NCI-H524 treated with DMSO at 0.1 percent for 48 hours (cell line): Measurements from ENCODE around the gene CACNA1S.

Experiments
- DNase-seq: peaks from one replicate; lab custom pipeline; 2025; lab: John Stamatoyannopoulos, UW

CACNA1S gene

DNA sequence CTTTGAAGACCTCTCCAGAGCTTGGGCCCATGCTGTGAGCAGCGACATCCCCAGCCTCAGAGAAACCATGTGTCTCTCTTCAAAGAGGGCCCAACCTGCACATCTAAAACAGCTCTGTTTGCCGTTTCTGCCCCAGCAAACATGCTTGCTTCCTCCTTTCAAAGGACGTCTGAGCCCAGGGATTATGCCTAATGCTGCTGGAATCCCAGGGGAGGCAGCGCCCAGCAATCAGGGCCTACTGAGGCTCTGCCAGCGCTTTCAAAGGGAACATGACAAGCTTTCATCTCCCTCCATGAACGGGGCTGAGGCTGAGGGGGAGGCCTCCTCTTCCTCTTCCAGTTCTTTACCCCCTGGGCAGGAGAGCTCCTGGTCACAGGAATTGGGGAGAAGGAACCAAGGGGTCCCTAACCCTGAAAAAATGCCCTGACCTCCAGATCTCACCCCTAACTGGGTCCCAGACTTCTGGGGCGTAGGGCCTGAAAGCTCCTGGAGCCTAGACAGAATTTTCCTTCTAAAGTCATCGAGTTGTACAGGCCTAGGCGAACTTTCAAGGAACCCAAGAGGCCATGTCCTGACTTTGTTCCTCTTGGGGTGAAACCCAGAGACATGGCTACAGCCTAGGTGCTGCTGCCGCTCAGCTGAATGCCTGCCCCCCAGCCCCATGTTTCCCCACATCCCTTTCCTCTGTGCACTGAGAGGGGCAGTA lies 28.2 kb upstream of the CACNA1S start:
- no peak for DNase-seq

DNA sequence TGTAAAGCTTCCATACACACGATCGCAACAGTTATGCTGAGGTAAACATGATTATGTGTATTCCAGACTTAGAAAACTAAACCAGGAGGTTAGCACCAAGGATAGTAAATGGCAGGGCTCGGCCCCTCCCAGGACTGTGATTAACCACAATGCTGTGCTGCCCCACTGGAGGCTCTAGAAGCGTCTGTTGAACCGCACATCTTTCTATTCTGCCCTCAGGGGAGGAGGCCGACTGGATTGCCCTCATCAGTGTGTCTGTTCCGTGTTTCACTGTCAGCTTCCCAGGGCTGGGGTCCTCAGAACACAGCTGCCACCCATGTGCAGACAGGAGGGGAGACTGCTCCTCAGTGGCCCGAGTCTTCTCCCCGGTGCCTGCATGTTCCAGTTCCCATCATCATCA lies 27.5 kb upstream of the CACNA1S start:
- DNase-seq: no peak

DNA sequence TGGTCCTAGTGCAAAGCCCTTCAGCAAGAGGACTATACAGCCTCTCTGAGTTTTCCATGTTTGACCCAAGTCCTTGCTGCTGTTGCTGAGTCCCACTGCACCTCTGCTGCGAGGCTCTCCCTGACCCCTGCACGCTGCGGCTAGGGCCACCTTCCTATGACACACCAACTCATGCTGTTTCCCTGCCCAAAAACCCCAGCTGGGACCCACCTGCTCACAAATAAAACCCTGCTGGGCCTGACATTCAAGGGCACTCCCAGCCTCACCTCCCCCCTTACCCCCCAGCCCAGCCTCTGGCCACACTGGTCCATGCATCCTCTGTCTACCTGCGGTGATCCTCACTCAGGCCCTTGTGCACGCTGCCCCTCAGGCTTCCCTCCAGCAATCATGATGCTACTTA lies 27.1 kb upstream of the CACNA1S start:
- no peak for DNase-seq

DNA sequence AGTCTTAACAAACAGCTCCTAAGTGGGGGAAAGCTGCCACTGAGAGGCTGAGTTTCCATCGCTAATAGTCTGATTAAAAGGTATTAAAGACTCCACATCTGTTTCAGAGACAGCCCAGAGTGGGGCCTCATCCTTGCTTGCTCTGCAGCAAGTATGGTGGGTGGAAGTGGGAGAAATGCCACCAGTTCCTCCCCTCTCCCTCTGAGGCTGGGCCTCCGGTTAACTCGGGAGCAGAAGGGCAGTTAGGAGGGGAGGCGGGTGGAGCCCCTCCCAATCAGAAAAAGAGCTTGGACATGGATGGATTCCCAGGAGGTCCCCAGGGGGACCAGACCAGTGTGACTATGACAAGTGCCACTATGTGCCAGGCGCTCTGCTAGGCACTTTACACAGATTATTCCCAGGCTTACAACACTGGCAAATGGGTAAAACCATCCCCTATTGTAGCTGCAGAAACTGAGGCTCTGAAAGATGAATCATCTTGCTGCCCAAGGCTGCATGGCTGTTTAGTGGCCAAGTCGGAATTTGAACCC lies 26.1 kb upstream of the CACNA1S start:
- peak; percentile 83 for DNase-seq

DNA sequence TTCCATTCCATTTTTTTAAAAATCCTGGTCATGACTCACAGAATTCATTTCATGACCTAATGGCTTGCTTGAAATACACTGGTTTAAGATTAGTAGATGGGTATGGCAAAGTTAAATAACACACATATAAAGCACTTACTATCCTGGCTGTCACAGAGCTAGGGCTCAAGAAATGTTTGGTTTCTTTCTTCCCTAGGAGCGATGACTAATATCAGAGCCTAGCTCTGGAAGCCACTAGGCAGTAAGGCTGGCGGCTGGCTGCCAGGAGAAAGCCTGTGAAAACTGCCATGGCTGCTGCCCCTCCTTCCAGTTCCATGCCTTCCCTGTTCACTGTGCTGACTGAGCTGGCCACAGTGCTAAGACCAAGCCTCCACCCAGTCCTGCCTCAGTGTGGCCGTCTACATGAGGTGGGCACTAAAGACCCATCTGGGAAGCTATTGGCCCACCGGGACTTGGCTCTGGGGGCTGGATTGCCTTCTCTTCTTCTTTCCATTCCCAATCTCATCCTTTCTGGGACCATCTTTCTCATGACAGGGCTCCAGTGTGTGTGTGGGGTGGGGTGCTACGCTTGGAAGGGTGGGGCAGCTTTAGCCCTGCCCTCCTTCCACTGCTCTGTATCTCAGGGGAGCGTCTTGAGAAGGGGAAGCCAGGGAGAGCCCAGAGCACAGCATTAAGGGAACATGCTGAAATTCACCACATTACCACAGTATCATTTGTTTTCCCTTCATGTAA lies 25.5 kb upstream of the CACNA1S start:
- DNase-seq: no peak

DNA sequence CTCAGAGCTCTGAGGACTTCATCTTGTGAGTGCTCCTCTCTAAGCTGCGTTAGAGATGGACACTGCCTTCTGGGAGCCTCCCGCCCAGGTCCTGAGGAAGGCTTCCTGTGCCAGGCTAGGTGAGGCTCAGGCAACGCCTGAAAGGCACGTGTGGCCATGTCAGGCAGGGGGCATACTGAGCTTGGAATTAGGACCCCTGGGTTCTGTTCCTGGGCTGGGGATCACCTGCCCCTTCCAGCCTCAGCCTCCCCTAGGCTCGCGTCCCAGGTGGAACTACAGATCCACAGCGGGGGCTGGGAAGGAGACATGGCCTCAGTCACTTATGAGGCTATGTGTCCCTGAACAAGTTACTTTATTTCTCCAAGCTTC lies 24.8 kb upstream of the CACNA1S start:
- DNase-seq: no peak

DNA sequence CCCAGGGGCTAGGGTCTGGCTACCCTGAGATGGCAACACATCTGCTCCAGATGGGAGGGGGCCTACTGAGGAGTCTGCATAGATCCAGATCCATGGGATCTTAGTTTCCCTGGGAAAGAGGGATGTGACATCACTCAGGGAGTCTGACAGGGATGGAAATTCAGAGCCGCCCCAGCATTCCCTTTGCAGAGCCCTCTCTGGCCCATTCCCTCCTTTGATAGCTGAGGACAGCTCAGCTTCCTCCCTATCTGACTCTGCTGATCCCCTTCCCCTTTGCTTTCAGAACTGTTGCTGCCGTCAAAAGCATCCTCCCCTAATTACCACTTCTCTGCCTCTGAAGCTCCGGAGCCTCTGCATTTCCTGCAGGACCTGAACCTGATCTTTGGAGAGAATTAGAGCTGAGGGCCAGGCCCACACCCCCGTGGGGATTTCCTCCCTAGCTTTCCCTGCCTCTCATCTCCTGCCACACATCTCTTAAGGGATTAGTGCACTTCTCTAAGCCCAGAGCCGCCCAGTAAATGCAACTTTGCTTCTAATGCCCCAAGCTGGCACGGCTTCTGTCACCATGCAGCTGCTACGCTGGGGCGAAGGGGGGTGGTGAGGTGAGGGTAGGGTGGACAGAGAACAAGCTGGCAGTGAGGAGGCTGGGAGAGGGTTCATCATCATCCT lies 24.3 kb upstream of the CACNA1S start:
- DNase-seq: peak; percentile 95

DNA sequence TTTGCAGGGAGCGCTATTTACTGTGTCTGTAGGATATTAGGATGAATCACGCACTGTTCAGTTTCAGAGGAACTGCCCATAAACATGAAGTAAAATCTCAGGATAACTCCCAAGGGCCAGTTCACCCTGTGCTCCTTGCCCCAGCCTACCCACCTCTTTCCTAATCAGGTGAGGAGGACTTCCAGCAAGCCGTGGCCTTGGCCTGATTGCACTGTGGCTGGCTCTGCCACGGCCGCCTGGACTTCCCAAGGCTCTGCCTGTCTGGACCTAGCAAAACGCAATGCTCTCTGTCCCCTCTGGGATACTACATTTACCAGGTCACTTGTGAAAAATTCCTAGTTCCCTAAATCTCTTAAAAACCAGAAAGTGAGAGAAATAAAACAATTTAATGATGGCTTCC lies 22.2 kb upstream of the CACNA1S start:
- DNase-seq: no peak

DNA sequence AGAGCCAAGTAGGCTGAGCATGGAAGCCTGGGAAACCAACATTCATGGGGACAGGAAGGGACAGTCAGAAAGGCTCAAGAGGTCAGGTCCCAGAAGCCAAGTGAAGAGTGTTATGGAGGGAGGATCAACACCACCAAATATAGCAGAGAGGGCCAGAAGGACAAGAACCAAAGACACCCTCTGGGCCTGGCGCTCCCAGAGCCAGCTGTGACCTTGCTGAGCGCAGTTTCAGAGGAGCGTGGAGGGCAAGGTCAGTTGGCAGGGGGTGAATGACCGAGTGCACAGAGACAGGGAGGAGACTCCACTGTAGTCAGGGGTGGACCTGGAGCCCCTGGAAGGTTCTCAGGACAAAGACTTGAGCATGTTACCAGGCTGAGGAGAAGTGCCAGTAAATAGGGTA lies 19.2 kb upstream of the CACNA1S start:
- DNase-seq: no peak

DNA sequence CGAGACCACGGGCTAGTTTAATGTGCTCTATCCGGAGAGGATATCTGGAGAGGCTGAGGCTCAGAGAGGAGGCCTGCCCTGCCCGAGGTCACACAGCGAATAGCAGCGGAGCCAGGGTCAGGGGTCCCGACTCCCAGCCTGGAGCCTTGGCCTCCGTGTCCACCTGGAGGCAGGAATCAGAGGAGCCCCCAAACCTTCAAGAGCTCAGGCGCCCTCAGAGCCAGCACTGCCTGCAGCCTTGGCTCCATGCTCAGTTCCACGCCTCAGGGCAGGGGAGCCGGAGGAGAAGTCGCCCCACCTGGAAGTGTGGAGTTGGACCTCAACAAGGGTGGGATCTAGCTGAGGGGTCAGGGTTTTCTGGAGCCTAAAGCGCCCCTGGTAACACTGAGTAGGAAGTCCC lies 16.7 kb upstream of the CACNA1S start:
- DNase-seq: no peak

DNA sequence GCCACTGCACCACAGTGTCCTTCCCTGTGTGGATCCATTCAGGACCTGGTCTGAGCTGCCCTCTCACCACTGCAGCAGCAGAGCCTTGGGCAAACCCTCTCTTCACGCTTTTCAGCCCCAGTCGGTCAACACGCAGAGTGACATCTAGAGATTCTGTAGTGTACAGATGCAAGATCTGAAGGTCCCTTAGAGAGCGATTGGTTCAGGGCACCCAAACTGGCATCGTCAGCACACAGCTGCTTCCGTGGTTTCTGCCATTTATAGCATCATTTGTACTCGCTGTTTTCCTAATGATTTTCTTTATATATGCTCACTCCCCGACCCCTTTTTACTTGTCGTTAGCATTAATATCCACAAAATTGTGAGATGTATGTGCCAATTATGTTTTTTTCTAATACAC lies 16.2 kb upstream of the CACNA1S start:
- no peak for DNase-seq

DNA sequence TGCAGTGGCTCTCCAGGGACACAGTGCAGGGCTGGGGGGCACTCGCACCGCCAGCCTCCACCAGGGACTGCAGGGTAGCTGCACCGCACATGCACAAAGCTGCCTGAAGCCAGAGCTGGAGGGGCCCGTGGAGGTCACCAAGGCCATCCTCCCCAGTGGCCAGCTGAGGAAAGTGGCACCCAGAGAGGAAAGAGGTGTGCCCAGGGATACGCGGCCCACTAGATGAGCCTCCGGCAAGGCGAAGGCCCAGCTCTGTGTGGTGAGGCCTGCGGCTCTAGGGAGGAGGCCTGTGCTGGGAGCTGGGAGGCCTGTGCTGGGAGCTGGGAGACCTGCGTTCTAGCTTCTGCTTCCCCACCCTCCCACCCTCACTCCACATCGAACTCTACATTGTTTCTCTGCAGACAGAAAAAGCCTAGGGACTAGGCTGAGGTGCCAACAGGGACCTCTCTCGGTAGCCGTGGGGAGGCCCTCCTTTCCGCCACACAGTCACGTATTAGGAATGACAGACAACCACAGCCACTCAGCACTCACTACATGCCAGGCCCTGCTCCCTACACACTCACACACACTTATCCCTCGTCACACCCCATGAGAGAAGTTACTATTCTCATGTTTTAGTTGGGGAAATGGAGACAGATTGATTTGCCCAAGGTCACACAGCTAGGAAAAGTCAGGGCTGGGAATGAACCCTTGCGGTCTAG lies 15.7 kb upstream of the CACNA1S start:
- no peak for DNase-seq

DNA sequence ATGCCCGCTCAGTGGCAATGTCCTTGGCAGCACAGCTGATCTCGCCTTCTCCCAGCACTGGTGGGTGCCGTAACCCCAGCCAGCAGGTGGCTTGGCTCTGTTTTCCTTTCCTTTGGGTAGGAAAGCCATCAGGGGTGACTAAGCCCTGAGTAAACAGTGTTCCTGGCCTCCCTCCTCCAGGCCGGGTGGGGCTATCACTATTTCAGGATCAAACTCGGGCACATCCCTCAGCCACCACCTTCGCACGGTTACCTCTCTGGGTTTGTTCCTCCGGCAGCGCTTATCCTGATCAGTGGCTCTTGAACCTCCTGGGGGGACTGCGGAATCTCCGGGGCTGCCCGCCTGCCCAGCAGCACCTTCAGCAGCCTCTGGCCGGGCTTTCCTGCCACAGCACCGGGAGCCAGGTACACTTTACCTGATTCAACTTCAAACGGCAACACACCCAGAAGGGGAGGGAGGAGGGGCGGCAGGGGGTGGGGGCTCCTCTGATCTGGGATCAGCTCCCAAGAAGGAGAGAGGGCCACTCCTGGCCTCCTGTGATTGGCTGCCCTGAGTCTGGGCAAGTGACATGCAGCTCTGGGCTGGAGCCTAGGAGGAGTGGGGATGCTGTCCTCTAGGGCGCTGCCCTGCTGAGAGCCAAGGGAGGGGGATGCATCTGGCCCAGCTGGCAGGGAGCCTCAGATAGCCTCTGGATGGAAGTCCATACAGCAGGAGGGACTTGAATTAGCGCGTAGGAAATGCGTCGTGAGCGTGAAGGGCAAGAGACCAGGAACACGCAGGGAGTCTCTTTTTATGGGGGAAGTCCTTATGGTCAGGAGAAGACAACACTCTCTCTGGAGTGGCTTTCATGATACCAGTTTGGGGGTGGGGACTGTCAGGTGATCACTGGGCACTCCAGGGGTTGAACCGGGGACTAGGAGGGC lies 14.9 kb upstream of the CACNA1S start, which contains the start of gene ASCL5:
TSS of gene ASCL5 (minus strand) at position 353 of the 923 bp plus-strand sequence. CDS start 11,812 bp downstream, outside the sequence.
- DNase-seq: no peak

DNA sequence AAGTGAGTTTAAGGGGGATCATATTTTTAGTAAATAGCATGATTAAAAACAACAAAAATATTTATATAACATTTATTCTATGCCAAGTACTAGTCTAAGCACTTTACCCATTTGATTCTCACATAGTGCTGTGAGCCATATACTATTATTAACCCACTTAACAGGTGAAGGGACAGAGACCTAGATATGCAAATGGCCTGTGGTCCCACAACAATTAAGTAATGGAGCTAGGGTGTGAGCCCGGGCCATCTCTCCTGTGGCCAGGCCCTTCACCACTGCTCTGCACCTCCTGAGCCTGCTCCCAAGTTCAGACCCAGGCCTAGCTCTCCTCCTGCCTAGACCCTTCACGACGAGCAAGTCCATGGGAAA lies 14.2 kb upstream of the CACNA1S start:
- no peak for DNase-seq

DNA sequence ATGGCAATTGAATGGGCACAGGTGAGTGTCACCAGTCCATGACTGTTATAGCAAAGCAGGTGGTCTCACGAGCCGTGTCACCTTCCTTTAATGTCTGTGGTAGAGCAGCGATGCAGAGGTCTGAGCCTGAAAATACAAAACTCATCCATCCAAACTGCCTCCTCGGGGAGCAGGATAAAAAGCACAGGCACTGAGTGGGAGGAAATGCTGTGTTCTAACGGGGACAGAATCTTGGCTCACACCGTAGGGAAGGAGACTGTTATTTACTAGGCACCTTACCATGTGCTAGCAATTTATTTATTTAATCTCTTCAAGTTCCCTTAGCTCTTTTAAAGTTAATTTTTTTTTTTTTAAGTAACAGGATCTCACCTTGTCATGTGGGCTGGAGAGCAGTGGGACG lies 13.6 kb upstream of the CACNA1S start:
- no peak for DNase-seq

DNA sequence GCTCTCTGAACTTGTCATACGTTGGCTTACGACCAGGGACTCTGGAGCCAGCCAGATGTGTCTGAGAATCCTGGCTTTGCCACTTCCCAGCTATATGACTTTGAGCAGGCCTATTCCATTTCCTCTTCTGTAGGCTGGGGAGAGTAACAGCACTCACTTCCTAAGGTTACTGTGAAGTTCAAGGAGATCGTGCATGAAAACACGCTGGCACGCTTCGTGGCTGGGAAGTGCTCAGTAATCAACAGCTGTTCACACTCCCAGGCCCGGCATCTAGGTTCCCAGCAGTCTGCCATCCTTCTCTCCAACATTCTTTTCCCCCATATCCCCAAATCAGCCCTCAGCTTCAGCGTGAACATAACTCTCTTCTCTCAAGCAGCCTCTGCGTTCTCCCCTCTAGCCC lies 12.8 kb upstream of the CACNA1S start:
- no peak for DNase-seq

DNA sequence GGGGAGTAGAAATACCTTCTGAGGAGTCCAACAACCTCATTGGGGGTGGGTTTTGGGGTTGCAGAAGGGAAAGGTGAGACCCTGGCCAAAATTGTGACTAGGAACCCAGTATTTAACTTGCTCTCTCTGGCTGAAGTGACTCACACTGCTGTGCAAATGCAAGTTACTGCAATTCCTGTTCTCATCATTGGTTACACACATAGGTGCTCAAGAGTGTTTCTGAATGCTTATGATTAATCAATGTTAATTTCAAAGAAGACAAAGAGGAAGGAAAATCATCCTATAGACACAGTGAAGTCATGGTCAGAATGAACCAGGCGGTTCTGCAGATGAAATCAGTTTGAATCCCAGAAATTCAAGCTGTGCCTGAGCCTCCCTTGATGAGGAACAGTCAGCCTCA lies 11.6 kb upstream of the CACNA1S start:
- DNase-seq: no peak

DNA sequence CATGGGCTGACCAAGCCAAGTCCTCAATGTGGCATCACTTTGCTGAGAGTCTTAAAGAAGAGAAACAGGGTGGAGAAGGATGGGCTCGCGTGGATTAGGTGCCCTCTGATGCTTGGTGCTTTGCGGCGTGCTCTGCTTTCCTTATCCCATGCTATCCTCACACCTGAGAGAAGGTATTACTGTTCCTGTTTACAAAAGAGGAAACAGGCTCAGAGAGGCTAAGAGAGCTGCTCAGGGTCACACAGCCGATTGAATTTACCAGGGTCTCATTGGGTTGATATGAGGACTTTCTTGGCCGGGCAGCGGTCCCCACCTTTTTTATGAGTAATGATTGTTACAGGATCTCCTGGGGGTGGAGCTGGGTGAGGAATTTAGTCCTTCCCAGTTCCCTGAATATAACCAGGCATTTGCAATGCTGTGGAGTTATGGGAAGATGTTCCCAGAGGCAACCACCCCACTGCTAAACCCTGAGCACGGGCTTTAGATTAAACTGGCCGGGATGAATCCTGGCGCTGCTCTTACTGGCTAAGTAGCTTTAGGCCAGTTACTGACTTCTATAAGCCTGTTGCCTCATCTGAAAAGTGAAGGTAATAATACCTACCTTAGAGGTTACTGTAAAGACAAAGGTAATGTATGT lies 10.2 kb upstream of the CACNA1S start:
- no peak for DNase-seq

DNA sequence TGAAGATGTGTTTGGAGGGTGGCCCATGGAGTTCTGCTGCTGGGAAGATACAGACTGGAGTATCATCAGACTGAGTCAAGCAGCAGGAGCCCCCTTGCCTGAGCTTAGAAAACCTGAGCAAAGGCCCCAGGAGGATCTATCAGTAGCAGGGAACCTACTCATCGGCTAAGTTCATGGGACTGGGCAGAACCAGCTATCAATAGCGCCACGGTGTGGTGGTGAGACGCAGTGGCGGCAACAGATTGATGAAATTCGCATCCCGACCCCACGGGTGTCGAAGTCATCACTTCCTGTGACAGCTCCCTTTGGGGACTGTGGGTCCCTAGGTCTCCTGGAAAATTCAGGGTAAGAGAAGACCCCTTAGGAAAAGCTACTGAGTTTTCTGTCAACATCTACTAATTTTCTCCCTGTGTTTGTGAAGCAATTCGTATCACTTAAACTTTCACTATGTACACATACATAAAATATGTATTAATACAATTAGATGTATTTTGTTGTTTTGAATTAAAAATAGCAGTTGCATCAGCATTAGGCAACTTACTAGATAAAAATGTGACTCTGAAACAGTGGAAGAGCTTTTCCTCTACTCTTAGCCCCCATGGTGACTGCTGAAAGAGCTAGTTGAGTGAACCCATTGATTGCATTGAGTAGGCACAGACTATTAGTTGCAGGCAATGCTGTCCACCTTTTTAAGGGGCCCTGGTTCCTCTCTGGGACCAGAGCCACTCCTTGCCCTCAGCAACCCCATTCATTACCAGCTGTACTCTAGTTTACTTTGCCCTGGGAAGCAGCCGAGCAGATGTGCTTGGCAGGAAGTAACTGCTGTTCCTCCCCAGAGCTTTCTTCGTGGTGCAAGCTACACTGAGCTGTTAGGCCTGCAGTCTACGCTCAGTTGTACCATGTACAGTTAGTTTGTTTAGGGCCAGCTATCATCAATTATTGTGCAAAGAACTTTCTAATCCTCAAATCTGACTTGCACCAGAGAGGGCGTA lies 7.3 kb upstream of the CACNA1S start:
- no peak for DNase-seq

DNA sequence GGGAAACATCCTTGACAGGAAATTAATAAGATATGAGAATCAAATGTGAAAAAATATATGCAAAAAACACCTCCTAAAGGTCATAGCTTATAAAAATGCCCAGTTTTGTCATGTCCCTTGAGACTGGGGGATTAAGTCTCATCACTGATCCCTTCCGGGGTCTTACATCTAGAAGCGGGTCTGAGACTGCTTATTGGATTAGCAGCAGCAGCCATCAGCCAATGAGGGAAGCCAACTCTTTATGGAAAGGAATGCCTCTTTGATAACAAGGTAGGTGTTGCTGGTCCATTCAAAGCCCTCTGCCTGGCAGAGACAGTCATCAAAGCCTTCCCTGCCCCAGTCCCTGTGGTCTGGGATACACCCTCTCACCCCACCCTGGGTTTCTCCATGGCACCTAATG lies 3.9 kb upstream of the CACNA1S start:
- no peak for DNase-seq
